Mesendoderm (in vitro differentiated cells): ENCODE data around the gene RELL1.

Experiments
- DNase-seq: peaks from one replicate; pipeline ENCODE4 v3.0.0; 2013
- H2AK5ac ChIP-seq: 2 replicates; pipeline ENCODE4 v1.6.1; 2013; ENCODE audit warnings: low read length, inconsistent platforms
- H2BK120ac ChIP-seq: 2 replicates; pipeline ENCODE4 v1.6.1; 2013; ENCODE audit warnings: low read depth, mild to moderate bottlenecking, low read length, moderate library complexity, mixed read lengths
- H2BK15ac ChIP-seq: replicated peaks from 2 replicates; pipeline ENCODE4 v1.6.1; 2013; ENCODE audit warnings: low read depth, mild to moderate bottlenecking, moderate library complexity
- H2BK5ac ChIP-seq: 2 replicates; pipeline ENCODE4 v1.6.1; 2013; ENCODE audit warnings: low read length, inconsistent platforms
- H3K18ac ChIP-seq: 2 replicates; pipeline ENCODE4 v1.6.1; 2013; ENCODE audit warnings: mild to moderate bottlenecking, low read length, mixed read lengths
- H3K23ac ChIP-seq: one replicate; pipeline ENCODE4 v1.6.1; 2013; ENCODE audit warnings: low read length
- H3K27ac ChIP-seq: 2 replicates; pipeline ENCODE4 v1.5.1; 2013; ENCODE audit warnings: low read depth, mild to moderate bottlenecking, inconsistent platforms, low read length, moderate library complexity
- H3K27me3 ChIP-seq: 2 replicates; pipeline ENCODE4 v1.6.1; 2013; ENCODE audit warnings: low read length, control low read depth, mild to moderate bottlenecking, inconsistent platforms; ENCODE audit not compliant: insufficient read depth, poor library complexity
- H3K36me3 ChIP-seq: 2 replicates; pipeline ENCODE4 v1.6.1; 2013; ENCODE audit warnings: low read length, inconsistent platforms; ENCODE audit not compliant: control insufficient read depth, insufficient read depth
- H3K4ac ChIP-seq: one replicate; pipeline ENCODE4 v1.6.1; 2013; ENCODE audit warnings: low read depth, mild to moderate bottlenecking, low read length, moderate library complexity
- H3K4me1 ChIP-seq: 2 replicates; pipeline ENCODE4 v1.6.1; 2013; ENCODE audit warnings: low read depth, low read length, inconsistent platforms; ENCODE audit not compliant: control insufficient read depth
- H3K4me2 ChIP-seq: 2 replicates; pipeline ENCODE4 v1.6.1; 2013; ENCODE audit warnings: low read length
- H3K4me3 ChIP-seq: 2 replicates; pipeline ENCODE4 v1.5.1; 2013; ENCODE audit warnings: mild to moderate bottlenecking, low read length
- H3K56ac ChIP-seq: one replicate; pipeline ENCODE4 v1.6.1; 2013; ENCODE audit warnings: low read length
- H3K79me1 ChIP-seq: 2 replicates; pipeline ENCODE4 v1.6.1; 2013; ENCODE audit warnings: low read length, inconsistent platforms
- H3K79me2 ChIP-seq: 2 replicates; pipeline ENCODE4 v1.6.1; 2013; ENCODE audit warnings: mild to moderate bottlenecking, low read length; ENCODE audit not compliant: control insufficient read depth, insufficient read depth
- H3K9ac ChIP-seq: 2 replicates; pipeline ENCODE4 v1.6.1; 2013; ENCODE audit warnings: low read length, inconsistent platforms
- H4K5ac ChIP-seq: one replicate; pipeline ENCODE4 v1.6.1; 2013; ENCODE audit warnings: low read length
- H4K8ac ChIP-seq: one replicate; pipeline ENCODE4 v1.6.1; 2013; ENCODE audit warnings: low read depth, mild to moderate bottlenecking, control low read depth, low read length, moderate library complexity
- WGBS: extraction: QIAGEN DNeasy Blood & Tissue Kit; methylation state at CpG from one replicate; pipeline ENCODE4 v1.1.7; 2013; ENCODE audit warnings: low lambda C conversion rate, missing lambda C conversion rate; ENCODE audit not compliant: insufficient coverage; ENCODE audit errors: extremely low coverage; 5-methylcytosine and 5-hydroxymethylcytosine counted together

Gene RELL1

DNA sequence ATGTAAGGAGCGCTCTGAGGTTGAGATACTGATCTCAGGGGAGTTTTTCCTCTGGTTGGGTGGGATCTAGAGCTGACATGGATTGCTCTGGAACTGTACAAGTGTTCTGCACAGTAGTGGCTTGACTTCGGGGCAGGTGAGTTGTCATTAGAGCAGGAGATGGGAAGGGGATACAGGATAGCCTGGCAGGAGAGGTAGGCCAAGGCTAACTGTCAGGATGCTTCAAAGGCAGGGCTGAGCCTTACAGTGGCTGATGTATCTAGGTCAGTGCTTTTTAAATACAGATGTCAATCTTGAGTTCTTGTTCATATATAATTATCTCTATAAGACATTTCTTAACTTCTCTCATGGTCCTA, 43.5 kb upstream of the RELL1 start:
- H3K79me2 ChIP-seq, result no peaks in the 10 kb centered on the region
- H3K79me1 ChIP-seq, result no peaks in the 10 kb centered on the region
- no peak overlapping the region for H2AK5ac ChIP-seq
- no peak overlapping the region for H2BK15ac ChIP-seq
- H3K23ac ChIP-seq, result no peak overlapping the region
- H4K8ac ChIP-seq, result no peak overlapping the region
- H4K5ac ChIP-seq, result no peak overlapping the region
- no peak overlapping the region for H3K4me3 ChIP-seq
- no peak overlapping the region for H3K18ac ChIP-seq
- H3K4me2 ChIP-seq, result no peak overlapping the region
- H2BK5ac ChIP-seq, result no peak overlapping the region
- H3K27me3 ChIP-seq, result no peaks in the 10 kb centered on the region
- H2BK120ac ChIP-seq, result no peak overlapping the region
- no peak overlapping the region for H3K9ac ChIP-seq
- no peak overlapping the region for H3K27ac ChIP-seq
- WGBS, result no CpG with 5 or more reads among the region's 2 CpGs
- no peaks in the 10 kb centered on the region for H3K4me1 ChIP-seq
- DNase-seq, result no peak
- no peak overlapping the region for H3K4ac ChIP-seq
- H3K36me3 ChIP-seq, result no peaks in the 10 kb centered on the region
- no peak overlapping the region for H3K56ac ChIP-seq

DNA sequence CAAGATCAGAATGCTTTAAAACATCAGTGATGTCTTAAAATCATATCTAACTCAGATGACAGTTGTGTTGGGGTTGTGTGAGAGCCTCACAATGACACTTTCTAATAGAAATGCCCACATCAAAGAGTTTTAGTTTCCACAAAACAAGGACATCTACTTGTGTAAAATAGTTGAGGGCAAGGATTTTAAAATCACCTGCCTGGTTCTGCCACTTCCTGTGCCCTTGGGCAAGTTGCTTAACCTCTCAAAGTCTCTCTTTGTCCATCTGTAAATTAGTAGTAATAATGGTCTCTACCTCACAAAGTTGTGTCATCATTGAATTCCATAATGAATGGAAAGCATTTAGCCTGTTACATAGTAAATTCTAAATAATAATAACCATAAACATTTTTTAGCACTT, 41.9 kb upstream of the RELL1 start:
- H3K79me2 ChIP-seq, result no peaks in the 10 kb centered on the region
- H2BK120ac ChIP-seq, result no peak overlapping the region
- H2AK5ac ChIP-seq, result no peak overlapping the region
- H3K4me1 ChIP-seq, result no peaks in the 10 kb centered on the region
- no peak overlapping the region for H3K27ac ChIP-seq
- no peak overlapping the region for H2BK15ac ChIP-seq
- H3K79me1 ChIP-seq, result no peaks in the 10 kb centered on the region
- H3K36me3 ChIP-seq, result no peaks in the 10 kb centered on the region
- H4K5ac ChIP-seq, result no peak overlapping the region
- no peak overlapping the region for H3K56ac ChIP-seq
- H3K18ac ChIP-seq, result no peak overlapping the region
- DNase-seq, result no peak
- H3K4me3 ChIP-seq, result no peak overlapping the region
- H3K4ac ChIP-seq, result no peak overlapping the region
- no peak overlapping the region for H3K9ac ChIP-seq
- H3K27me3 ChIP-seq, result no peaks in the 10 kb centered on the region
- no peak overlapping the region for H3K23ac ChIP-seq
- no peak overlapping the region for H3K4me2 ChIP-seq
- no peak overlapping the region for H2BK5ac ChIP-seq
- no peak overlapping the region for H4K8ac ChIP-seq

DNA sequence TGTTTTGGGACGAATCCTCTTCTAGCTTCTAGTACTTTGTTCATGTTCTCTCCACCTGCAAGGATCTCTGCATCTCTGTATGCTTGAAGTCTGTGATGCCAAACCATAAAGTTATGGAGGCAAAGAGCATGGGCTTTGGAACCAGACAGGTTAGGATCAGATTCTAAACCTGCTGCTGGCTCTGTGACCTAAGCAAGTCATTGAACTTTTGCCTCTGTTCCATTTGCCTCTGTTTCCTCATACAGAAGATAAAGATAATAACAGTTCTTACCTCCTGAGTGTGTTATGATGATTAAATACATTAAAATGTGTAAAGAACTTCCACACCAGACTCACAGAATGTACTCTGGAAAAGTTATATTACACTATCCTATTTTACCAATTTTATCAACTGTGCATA, 41.5 kb upstream of the RELL1 start:
- WGBS, result no CpG with 5 or more reads among the region's 1 CpG
- Histone ChIP-seq H2AK5ac (no peak overlapping the region), H3K56ac (no peak overlapping the region)

DNA sequence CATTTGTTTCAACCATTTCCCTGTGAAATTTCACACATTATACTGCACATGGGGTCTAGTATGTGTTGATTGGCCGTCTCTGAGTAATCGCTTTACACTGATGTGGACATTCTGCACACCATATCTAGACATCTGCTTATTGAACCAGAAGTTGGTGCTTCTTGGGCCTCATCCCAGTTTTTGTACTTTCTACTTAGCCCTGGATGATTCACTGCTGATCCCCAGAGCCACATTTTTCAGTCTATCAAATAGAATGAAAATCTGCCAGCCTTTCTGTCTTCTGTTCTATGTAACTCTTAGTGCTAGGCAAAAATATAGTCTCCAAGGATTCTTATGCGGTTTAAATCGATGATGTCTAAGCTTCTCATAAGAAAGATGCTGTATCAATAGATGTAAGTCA, 40.5 kb upstream of the RELL1 start:
- Histone ChIP-seq H3K4me3 (no peak overlapping the region), H2BK120ac (no peak overlapping the region), H3K4me2 (no peak overlapping the region), H3K79me1 (no peaks in the 10 kb centered on the region), H3K4me1 (no peaks in the 10 kb centered on the region), H3K27ac (no peak overlapping the region), H4K5ac (no peak overlapping the region), H3K27me3 (no peaks in the 10 kb centered on the region), H2BK5ac (no peak overlapping the region), H3K9ac (no peak overlapping the region), H2AK5ac (no peak overlapping the region), H3K36me3 (no peaks in the 10 kb centered on the region), H3K18ac (no peak overlapping the region), H2BK15ac (no peak overlapping the region), H4K8ac (no peak overlapping the region), H3K79me2 (no peaks in the 10 kb centered on the region), H3K4ac (no peak overlapping the region), H3K23ac (no peak overlapping the region), H3K56ac (no peak overlapping the region)
- WGBS, result no CpG with 5 or more reads among the region's 4 CpGs
- no peak for DNase-seq

More for the DNA sequence above, 41.5 kb upstream of the RELL1 start:
- no peak overlapping the region for H3K9ac ChIP-seq
- DNase-seq, result no peak
- no peak overlapping the region for H4K5ac ChIP-seq
- no peaks in the 10 kb centered on the region for H3K79me1 ChIP-seq
- H3K4me3 ChIP-seq, result no peak overlapping the region
- H3K27ac ChIP-seq, result no peak overlapping the region
- no peaks in the 10 kb centered on the region for H3K27me3 ChIP-seq
- H3K23ac ChIP-seq, result no peak overlapping the region
- no peak overlapping the region for H2BK15ac ChIP-seq
- no peak overlapping the region for H2BK120ac ChIP-seq
- H3K36me3 ChIP-seq, result no peaks in the 10 kb centered on the region
- H3K4ac ChIP-seq, result no peak overlapping the region
- H2BK5ac ChIP-seq, result no peak overlapping the region
- H3K18ac ChIP-seq, result no peak overlapping the region
- H3K79me2 ChIP-seq, result no peaks in the 10 kb centered on the region
- no peak overlapping the region for H4K8ac ChIP-seq
- no peaks in the 10 kb centered on the region for H3K4me1 ChIP-seq
- H3K4me2 ChIP-seq, result no peak overlapping the region

DNA sequence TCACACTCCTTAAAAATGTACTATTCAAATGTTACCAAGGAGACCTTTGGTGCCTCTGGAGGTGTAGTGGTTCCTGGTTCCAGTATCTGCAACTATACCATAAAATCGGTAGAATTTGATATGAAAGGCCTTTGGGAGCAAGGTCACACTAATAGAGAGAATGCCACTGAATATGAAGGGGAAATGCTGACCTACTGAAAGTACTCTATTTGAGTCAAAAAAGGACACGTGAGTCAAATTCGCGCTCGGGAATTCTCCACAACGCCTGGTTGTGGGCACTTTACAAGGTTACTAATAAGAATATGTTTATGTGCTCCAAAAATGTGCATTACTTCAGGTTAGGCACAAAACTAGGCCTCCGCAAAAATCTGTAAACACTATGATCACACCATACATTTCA, 39.5 kb upstream of the RELL1 start:
- no peaks in the 10 kb centered on the region for H3K79me2 ChIP-seq
- H3K4me3 ChIP-seq, result no peak overlapping the region
- no peaks in the 10 kb centered on the region for H3K4me1 ChIP-seq
- H3K9ac ChIP-seq, result no peak overlapping the region
- H3K27ac ChIP-seq, result no peak overlapping the region
- no peak overlapping the region for H3K18ac ChIP-seq
- no peak overlapping the region for H3K56ac ChIP-seq
- H2AK5ac ChIP-seq, result no peak overlapping the region
- H4K5ac ChIP-seq, result no peak overlapping the region
- no peak overlapping the region for H3K4ac ChIP-seq
- H2BK5ac ChIP-seq, result no peak overlapping the region
- no peak overlapping the region for H4K8ac ChIP-seq
- no peaks in the 10 kb centered on the region for H3K27me3 ChIP-seq
- no peak for DNase-seq
- no peak overlapping the region for H3K4me2 ChIP-seq
- no peaks in the 10 kb centered on the region for H3K79me1 ChIP-seq
- WGBS, result no CpG with 5 or more reads among the region's 7 CpGs
- H3K23ac ChIP-seq, result no peak overlapping the region
- no peak overlapping the region for H2BK15ac ChIP-seq
- no peak overlapping the region for H2BK120ac ChIP-seq
- no peaks in the 10 kb centered on the region for H3K36me3 ChIP-seq

DNA sequence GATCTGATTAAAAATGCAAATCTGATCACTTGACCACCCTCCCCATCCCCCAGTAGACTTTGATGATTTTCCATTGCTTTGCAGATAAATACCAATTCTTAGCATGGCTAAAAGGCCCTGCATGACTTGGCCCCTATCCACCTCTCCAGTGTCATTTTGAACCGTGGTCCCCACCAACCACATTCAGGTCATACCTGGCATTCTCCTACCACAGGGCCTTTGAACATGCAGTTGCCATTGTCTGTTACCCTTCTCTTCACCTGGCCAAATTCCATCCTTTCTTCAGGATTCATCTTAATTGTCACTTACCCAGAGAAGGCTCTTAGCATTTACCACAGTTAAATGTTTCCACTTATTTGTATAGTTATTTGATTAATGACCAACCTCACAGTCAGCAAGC, 36.9 kb upstream of the RELL1 start:
- no peak overlapping the region for H4K8ac ChIP-seq
- H2AK5ac ChIP-seq, result no peak overlapping the region
- H3K18ac ChIP-seq, result no peak overlapping the region
- H3K79me1 ChIP-seq, result no peaks in the 10 kb centered on the region
- no peak overlapping the region for H3K9ac ChIP-seq
- no peak overlapping the region for H4K5ac ChIP-seq
- WGBS, result no CpG with 5 or more reads among the region's 1 CpG
- H3K4me3 ChIP-seq, result no peak overlapping the region
- H3K4me1 ChIP-seq, result no peaks in the 10 kb centered on the region
- H3K79me2 ChIP-seq, result no peaks in the 10 kb centered on the region
- H3K36me3 ChIP-seq, result no peaks in the 10 kb centered on the region
- no peak overlapping the region for H3K56ac ChIP-seq
- H2BK120ac ChIP-seq, result no peak overlapping the region
- no peak overlapping the region for H3K4ac ChIP-seq
- no peak overlapping the region for H3K4me2 ChIP-seq
- no peak overlapping the region for H3K23ac ChIP-seq
- H3K27ac ChIP-seq, result no peak overlapping the region
- no peaks in the 10 kb centered on the region for H3K27me3 ChIP-seq
- H2BK15ac ChIP-seq, result no peak overlapping the region
- H2BK5ac ChIP-seq, result no peak overlapping the region
- no peak for DNase-seq
